GM19395 (cell line): ENCODE results near the gene CHSY1.
A peak's percentile ranks its signal among the peaks of the same experiment; 100 is the strongest.

Experiments
- ATAC-seq: cut with Tn5 transposase; IDR thresholded peaks from one replicate; pipeline ENCODE4 v1.9.1; 2021; ENCODE audit warnings: mild to moderate bottlenecking, moderate library complexity; ENCODE audit not compliant: unreplicated experiment

The CHSY1 gene

GRCh38 chr15:101173233-101174119, 78.4 kb downstream of the CHSY1 start:
- no peak for ATAC-seq

DNA sequence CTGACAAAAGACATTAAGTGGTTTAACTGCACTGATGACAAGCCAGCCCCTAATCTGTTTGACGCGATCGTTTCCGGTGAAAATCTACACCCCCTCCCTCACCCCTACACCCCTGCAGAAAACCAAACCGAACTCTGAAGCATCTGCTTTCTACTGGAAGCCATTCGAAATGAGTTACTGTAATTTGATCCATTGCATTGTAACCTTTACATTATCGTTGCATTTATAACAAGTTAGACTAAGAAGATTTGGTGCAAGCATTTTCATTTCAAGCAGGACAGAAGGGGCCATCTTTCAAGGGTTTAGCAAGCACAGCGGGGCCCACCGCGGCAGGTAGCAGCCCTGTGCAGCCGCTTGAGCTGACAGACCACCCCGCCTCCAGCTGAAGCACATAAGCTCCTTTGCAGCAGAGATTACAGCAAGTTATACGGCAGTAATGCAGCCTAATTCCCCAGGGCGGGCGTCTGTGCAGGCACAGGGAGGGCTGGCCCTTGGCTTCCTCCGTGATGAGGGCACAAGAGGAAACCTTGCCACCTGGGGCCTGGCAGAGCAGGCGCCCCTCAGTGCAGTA, 79.3 kb downstream of the CHSY1 start:
- ATAC-seq = no peak

DNA sequence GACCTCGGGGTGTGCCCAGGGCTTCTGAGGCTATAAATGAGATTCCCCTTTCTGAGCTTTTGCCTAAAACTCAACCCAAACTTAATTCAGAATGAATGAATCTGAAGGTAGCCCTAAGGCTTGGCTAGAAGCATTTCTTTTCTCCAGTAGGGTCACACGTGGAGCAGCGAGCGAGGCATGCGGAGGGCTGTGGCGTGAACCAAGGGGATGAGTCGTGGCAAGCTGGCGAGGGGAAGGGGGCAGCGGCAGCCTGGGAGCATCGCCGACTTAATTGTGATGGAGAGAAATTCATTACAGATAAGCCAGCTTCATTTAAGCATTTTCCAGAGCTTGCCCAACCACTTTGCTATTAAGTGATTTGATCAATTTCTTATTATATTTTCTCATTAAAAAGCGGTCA, 79.9 kb downstream of the CHSY1 start:
- ATAC-seq = no peak

- ATAC-seq = no peak
These were observed 81.1 kb downstream of the CHSY1 start for GRCh38 chr15:101170568-101171350.

- ATAC-seq = no peak
These were observed 82.3 kb downstream of the CHSY1 start for GRCh38 chr15:101169495-101170071.

DNA sequence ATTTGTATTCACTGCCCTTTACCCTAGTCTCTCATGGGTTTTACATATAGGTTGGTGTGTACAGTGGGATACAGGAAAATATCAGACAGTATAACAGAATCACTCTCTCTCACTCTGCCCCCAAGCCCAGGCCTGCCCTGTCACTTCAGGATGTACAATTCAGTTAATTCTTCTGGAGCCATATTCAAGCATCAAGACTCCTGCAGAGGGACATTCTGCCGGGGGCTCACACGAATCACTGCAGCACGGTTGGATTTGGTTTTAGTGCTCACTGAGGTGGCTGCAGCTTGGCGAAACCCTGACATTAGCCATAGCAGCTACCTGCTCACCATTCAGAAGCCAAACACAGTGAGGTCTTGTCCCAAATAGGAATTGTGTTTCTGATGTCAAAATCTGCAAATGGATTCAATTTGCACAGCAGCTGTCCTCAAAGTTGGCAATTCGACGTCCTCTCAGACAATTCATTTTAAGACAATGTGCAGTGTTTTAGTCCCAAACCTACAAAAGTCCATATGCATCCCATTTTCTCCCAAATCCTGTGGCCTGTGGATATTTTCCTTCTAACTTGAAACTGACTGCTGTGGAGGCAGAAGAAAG, 82.9 kb downstream of the CHSY1 start:
- ATAC-seq = no peak

- no peak for ATAC-seq
These were observed 83.4 kb downstream of the CHSY1 start for GRCh38 chr15:101168463-101168824.

DNA sequence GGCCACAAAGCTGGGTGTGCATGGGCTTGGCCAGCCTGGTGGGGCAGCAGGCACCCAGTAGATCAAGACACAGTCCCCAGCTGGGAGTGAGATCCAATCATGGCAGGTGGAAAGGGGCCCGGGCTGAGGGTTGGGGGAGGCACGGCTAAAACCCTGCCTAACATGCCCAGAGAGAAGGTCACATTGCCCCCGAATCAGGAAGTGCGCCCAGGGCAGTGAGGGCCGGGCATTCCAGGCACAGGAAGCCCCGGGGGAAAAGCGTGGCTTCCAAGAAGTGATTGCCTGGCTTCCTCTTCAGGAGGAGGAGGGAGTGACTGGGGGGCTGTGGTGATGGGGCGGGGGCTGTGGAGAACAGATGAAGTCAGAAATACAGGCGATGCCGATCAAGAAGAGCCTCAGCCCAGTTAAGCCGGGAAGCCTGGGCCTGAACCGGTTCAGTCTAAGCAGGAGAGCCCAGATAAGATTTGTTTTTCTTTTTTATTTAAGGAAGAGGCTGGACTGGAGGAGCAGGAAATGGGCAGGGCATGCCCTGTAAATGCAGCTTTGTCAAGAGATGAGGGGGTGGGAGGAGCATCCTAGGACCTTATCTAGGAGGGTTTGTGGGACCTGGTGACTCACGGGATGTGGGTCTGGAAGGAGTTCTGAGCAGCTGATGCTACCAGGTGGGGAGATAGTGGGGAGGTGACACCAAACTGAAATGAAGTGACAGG, 83.9 kb downstream of the CHSY1 start:
- ATAC-seq = peak; percentile 68

GRCh38 chr15:101167411-101167752, 84.5 kb downstream of the CHSY1 start:
- no peak for ATAC-seq

DNA sequence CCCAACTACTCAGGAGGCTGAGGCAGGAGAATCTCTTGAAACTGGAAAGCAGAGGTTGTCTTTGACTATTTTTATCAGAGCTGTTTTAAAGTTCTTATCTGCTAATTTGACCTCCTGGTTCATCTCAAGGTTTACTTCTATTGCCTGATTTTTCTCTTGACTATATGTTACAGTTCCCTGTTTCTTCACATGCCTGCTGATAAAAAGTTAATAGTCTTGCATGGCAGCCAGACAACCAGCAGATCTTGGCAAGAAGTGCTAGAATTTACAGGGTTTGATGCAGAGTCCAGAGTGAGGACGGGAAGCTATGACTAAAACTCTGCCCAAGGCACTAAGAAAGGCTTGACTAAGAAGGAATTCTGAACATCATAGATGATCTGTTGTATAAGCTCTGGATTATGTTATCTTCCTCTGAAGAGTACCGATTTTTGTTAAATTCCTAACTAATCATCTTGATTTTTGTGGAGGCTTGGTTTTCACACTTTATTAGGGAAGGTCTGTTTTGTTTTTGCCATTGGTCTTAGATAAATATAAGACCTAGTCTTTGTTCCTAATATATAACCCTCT, 85.9 kb downstream of the CHSY1 start:
- ATAC-seq = no peak

DNA sequence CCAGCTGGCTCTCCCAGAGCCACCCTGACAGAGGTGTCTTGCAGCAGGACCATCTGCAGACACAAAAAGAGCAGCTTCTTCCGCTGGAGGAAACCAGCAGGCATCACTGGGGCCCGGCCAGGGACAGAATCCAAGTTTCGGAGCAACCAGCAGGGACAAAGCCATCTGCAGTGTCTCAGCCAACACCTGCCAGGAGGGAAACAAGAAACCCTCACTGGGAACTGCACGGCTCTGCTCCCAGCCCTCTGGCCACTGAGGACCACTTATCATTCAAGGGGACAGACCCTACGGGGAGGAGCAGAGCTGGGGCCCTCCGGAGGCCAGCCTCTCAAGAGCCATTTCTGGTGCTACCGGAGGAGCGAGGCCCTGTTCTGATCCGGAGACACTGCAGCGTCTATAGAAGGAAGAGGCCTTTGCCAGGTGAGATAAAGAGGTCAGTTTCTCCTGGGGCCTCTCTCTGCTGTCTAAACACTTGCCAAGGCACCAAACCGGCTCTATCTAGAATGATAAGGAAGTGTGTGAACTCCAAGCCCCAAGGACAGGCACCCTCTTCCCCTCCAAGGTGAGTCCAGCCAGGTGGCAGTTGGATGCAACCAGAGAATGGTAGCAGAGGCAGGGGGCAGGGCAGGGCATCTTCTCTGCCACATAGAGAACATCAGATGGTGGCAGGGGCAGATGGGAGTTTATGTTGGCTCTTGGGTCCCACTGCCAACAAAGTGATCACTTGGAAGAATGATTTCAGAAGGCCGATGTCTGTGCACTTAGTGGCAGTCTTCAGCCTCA, 89.0 kb downstream of the CHSY1 start:
- no peak for ATAC-seq

- no peak for ATAC-seq
These were observed 90.2 kb downstream of the CHSY1 start for GRCh38 chr15:101161656-101162055.

GRCh38 chr15:101159936-101160815, 91.7 kb downstream of the CHSY1 start:
- ATAC-seq = no peak

- ATAC-seq = no peak
These were observed 92.5 kb downstream of the CHSY1 start for GRCh38 chr15:101159096-101159935.

DNA sequence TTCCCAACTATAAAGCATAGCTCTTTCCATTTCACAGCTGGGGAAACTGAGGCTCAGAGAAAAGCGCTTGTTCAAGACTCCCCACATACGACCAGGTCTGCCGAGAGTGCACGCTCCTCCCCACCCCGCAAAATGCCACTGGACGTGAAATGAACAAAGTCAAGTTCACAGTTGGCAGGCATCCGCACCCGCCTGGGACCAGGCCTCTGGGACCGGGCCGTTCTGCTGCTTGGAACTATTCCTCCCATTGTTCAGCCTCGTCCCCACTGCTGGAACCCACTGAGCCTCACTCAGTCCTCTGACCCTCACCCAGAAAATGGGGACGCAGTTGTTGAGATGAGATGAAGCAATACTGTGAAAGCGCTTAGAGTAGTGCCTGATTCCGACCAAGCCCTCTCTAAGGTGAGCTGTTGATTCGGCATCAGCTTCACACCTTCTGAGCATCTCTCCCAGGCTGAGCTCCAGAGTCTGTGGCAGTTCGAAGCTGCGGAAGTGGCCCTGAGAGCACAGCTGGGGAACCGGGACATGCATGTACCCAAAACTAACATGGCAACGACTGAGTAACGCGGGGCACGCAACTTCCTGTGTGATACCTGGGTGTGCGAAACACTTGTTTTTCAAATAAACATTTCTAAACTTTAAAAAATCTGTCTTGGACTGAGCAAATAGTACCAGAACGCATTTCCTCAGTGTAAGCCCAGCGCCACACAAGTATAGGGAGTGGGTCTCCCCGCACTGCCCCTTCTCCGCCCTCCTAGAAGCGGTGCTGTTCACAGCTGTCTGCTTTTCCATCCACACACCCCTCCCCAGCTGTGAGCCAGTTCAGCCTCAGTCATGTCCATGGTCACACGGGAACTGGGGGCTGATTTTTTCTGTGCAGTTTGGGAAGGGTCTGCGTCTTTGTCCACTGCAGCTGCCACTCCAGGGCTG, 93.4 kb downstream of the CHSY1 start:
- ATAC-seq = no peak

DNA sequence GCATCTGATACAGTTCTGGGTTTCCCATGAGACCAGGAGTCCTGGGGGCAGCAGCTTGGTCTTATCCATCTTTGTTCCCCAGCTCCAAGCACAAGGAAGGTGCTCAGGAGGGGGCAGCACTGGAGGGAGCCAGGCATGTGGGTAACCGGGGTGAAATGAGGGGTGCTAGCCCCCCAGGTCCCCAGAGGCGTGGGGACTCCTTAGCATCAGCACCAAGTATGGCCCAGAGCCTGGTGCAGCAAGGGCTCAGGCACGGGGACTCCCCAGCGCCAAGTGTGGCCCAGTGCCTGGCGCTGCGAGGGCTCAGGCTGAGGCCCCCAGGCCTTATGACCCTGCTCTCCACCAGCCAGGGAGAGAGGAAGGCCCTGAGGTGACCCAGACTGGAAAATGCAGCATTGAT, 94.1 kb downstream of the CHSY1 start:
- ATAC-seq = no peak
